ENCODE measurements around the gene SAMD14.

Gene SAMD14

DNA sequence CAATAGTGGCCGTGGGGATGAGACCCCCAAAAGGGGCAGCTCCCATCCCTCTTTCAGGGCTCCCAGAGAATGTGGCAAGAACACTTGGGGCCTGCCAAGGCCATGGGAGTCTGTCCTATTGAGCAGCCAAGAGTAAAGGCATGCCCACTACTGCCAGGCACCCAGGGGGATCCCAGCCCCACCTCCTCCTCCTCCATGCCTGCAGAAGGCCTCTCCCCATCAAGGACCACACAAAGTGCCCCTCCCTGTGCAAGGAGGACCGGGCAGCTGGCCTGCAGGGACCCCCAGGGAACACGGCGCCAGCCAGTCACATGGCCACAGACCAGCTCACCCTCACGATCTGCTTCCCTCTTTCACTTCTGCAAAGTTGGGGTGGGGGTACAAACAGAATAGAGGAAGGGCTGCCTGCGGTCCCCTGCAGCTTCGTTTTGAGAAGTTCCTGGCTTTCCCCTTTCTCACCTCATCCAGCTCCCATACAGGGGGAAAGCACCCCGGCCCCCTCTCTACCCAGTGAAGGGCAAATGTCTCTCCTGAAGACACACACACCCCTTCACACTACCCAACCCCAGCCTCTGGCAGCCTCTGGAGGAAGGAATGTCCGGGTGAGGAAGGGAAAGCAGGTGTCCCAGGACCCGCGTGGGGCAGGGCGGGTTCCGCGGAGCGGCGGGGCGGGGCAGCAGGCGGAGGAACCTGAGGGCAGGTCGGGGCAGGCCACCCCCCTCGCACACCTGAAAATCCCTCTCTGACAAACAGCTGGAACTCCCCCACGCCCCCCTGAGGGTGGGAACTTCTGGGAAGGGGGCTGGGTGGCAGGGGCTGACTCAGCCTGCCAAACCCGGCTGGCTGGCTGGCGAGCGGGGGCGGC, 18.5 kb upstream of the SAMD14 start:
- no peak for TF ChIP-seq POLR2A (IDR thresholded peaks at IDR 0.05; ENCODE audit: low read length)
- no peak for TF ChIP-seq GATA1 (IDR thresholded peaks at IDR 0.05; ENCODE audit: low read depth, low read length)
- peak; percentile 33 to 52 for DNase-seq

DNA sequence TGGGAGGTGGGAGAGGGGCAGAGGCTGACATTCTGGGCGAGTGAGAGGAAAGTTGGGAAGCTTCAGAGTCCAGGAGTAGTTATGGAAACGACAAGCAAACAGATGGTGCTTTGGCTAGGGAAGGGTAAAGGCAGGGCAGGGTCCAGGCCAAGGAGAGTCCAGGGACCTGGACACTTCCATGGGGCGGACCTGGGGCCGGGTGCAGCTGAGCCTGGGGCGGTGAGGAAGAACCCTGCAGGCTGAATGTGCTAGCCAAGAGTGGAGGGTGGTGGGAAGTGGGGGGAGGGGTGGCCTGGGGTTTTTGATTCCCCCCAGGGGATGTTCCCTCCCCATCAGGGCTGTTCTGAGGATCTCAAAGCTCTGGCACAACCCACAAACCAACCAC, 17.9 kb upstream of the SAMD14 start:
- TF ChIP-seq POLR2A (IDR thresholded peaks at IDR 0.05; ENCODE audit: low read length) (no peak), GATA1 (IDR thresholded peaks at IDR 0.05; ENCODE audit: low read depth, low read length) (no peak)
- peak in 1 of 2 experiments; percentile 25 for DNase-seq

GRCh38 chr17:50146927-50147665, 17.1 kb upstream of the SAMD14 start:
- no peak for DNase-seq
- no peak for TF ChIP-seq GATA1 (IDR thresholded peaks at IDR 0.05; ENCODE audit: low read depth, low read length)
- no peak for TF ChIP-seq POLR2A (IDR thresholded peaks at IDR 0.05; ENCODE audit: low read length)

DNA sequence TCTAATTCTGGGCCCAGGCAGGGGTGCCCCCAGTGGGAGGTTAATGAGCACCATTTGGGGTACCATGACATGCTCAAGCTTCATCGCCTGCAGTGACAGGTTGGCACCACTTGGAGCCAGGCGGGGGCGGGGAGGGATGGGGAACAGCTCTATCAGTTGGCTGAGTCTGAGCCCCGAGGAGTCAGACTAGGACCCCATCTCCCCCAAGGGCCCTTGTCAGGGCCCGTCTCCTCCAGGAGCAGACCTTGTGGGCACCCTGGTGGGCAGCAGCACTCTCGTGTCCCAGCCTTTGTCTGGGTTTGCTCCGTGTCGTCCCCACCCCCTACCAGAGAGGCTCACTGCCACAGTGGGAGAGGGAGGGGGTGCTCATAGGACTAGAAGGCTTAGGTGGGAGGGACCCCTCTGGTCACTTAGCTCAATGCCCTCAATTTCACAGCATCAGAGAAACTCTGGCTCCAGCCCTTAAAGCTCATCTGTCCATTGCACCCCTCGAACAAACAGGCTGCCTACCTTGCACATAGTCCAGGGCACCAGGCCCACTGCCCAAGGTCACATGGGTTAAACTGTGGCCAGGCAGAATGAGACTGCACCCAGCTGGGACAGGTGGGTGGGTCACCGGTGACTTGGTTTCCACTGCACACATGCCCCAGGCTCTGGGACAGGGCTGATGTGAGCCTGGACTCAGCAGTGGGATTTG, 16.4 kb upstream of the SAMD14 start:
- TF ChIP-seq POLR2A (IDR thresholded peaks at IDR 0.05; ENCODE audit: low read length) (no peak), GATA1 (IDR thresholded peaks at IDR 0.05; ENCODE audit: low read depth, low read length) (no peak)
- no peak for DNase-seq

- no peak for DNase-seq
- TF ChIP-seq POLR2A (IDR thresholded peaks at IDR 0.05; ENCODE audit: low read length) (no peak), GATA1 (IDR thresholded peaks at IDR 0.05; ENCODE audit: low read depth, low read length) (no peak)
Observed at GRCh38 chr17:50145532-50146229, 15.7 kb upstream of the SAMD14 start.

DNA sequence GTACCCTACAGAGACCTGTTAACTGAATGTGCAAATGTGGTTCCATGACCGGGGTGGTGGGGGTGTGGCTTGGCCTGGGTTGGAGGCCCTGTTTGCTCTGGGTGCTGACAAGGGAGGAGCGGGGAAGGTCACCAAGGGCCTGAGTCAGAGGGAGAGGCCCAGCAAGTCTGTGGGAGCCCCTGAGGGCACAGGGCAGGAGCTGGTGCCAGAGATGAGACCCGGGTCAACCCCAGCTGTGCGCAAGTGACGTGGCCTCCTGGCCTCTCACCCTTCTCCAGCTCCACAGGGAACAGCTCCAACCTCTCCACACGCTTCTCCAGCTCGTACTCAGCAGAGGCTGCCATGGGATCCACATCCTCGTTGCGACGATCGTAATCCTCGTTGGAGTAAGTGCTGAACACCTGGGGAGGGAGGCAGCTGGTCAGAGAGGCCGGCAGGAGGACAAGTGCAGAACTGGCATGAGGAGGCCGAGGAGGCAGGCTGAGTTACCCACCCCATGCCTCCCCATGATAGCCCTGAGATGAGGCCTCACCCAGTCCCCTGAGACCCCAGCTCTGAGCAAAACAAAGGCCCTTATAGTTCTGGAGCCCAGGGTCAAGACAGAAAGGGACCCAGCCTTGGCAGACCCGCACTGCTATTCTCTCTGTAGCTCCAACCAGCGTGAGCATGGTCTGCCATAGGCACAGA, 15.0 kb upstream of the SAMD14 start:
- TF ChIP-seq POLR2A (IDR thresholded peaks at IDR 0.05; ENCODE audit: low read length) (no peak), GATA1 (IDR thresholded peaks at IDR 0.05; ENCODE audit: low read depth, low read length) (no peak)
- DNase-seq: peak; percentile 30 to 50

DNA sequence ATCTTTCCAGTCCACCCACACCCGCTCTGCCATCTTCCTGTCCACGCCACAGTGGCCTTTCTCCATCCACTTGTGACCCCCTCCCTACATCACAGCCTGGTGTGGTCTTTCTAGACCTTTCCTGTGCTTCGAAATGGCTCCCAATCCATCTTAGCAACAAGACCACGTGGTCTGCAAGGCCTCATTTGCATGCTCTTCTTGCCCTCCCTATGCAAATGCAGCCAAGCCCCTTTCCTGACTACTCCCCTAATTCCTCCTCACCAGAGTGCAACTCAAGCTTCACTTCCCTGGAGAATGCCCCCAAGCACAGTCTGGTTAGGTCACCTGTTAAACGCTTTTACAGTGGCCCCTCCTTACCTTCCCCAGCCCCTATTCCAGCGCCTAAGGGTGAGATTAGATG, 14.4 kb upstream of the SAMD14 start:
- TF ChIP-seq GATA1 (IDR thresholded peaks at IDR 0.05; ENCODE audit: low read depth, low read length) (no peak), POLR2A (IDR thresholded peaks at IDR 0.05; ENCODE audit: low read length) (no peak)
- no peak for DNase-seq

- no peak for DNase-seq
- TF ChIP-seq GATA1 (IDR thresholded peaks at IDR 0.05; ENCODE audit: low read depth, low read length): no peak
Observed at GRCh38 chr17:50143461-50144176, 13.7 kb upstream of the SAMD14 start.

GRCh38 chr17:50141745-50142110, 11.8 kb upstream of the SAMD14 start:
- TF ChIP-seq POLR2A (IDR thresholded peaks at IDR 0.05; ENCODE audit: low read length): no peak
- no peak for TF ChIP-seq GATA1 (IDR thresholded peaks at IDR 0.05; ENCODE audit: low read depth, low read length)
- no peak for DNase-seq

DNA sequence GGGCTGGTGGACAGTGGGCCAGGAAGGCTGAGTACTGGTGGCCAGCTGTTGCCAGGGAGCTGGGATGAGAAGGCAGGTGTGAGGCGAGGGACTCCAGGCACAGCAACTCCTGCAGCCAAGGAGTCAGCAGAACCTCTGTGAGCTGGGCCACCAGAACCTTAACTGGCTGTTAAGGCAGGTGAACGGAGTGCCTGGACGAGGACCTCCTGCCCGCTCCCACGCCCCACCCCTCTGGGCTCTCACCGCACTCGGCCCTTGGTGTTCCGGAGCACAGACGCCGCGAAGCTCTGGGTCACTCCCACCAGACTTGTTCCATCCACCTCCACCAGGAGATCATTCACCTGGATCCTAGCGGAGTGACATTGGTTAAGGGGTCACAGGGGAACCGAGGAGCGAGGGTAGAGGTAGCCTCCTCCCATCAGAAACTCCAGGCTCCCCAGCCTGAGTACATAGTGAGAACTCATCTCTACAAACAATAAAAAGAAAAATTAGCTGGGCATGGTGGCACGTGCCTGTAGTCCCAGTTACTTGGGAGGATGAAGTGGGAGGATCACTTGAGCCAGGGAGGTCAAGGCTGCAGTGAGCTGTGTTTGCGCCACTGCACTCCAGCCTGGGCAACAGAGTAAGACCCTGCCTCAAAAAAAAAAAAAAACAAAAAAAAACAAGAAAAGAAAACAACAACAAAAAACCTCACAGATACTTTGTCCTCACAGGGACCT, 11.2 kb upstream of the SAMD14 start:
- no peak for DNase-seq
- TF ChIP-seq GATA1 (IDR thresholded peaks at IDR 0.05; ENCODE audit: low read depth, low read length) (no peak), POLR2A (IDR thresholded peaks at IDR 0.05; ENCODE audit: low read length) (no peak)

DNA sequence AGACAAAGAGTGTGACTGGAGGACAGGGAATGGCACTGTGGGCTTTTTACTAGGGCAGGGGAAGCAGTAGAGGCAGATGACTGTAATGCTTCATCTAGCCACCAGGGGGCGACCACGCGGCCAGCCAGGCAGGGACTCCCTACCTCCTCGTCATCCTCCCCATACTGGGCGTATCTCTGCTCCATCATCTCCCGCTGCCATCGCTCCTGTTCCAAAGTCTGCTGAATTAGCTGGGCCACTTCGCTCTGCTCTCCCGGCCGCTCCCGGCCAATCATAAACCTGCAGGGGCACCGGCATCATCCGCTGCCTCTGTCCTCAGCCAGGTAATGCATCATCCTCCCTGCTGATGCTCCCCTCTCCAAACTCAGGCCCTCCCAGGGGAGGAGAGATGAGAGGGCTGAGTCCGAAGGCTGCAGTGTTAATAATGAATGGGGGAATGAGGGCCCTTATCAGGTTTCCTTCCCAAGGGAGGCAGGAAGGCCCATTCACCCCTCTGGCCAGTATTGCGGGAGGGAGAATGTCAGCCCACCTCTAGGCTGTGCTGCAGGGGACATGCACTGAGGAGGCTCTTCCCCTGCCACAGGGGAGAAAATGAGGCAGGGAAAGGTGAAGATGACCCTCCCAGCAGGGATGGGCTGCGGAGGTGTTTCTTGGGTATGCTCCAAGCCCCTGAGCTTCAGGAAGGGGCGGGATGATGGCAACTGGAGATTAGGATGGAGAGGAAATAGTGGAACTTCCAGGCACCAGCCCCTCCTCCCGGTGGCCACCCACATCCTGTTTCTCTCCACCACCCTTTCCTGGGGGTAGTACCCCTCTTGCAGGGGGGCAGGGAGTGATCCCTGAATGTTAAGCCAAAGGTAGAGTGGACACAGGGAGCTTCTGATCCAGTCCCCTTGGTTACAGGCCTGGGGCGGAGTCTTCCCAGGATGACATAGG, 10.3 kb upstream of the SAMD14 start:
- peak; percentile 85 to 89 for DNase-seq
- TF ChIP-seq GATA1 (IDR thresholded peaks at IDR 0.05; ENCODE audit: low read depth, low read length) (no peak), POLR2A (IDR thresholded peaks at IDR 0.05; ENCODE audit: low read length) (no peak)
